NCI-H460 (cell line): ENCODE data around the gene NANP. TPM values are rescaled to one million over a fixed set of nuclear protein-coding genes. Genes with fewer than 3 reads are reported as not detected.
"Not testable (repeated sequence)": the region's sequence is repeated elsewhere in the genome, so short reads cannot be mapped to it uniquely, and the experiment has no call there.

Experiments used
- DNase-seq: peaks from one replicate; pipeline ENCODE4 v3.0.0-alpha.2; 2016; ENCODE audit warnings: low read depth; ENCODE audit errors: extremely low read depth
- total RNA-seq: library from RNA; depleted of rRNA; stranded (reverse); fragments of >200 nt; shearing (Covaris generic); gene quantifications from 2 replicates; pipeline ENCODE4 v1.2.3, GENCODE V29; 2014

NANP gene
- total RNA-seq, 1 experiment from 2014 or later = 14.7 TPM

DNA sequence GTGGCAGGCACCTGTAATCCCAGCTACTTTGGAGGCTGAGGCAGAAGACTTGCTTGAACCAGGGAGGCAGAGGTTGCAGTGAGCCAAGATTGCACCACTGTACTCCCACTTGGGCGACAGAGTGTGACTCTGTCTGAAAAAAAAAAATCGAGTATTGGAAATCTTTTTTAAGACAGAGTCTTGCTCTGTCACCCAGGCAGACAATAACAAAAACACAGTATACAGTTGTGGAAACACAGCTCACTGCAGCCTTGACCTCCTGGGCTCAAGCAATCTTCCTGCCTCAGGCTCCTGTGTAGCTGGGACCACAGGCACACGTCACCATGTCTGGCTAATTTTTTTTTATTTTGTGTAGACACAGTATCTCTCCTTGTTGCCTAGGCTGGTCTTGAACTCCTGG is 15.0 kb downstream of the NANP start:
- no peak for DNase-seq

DNA sequence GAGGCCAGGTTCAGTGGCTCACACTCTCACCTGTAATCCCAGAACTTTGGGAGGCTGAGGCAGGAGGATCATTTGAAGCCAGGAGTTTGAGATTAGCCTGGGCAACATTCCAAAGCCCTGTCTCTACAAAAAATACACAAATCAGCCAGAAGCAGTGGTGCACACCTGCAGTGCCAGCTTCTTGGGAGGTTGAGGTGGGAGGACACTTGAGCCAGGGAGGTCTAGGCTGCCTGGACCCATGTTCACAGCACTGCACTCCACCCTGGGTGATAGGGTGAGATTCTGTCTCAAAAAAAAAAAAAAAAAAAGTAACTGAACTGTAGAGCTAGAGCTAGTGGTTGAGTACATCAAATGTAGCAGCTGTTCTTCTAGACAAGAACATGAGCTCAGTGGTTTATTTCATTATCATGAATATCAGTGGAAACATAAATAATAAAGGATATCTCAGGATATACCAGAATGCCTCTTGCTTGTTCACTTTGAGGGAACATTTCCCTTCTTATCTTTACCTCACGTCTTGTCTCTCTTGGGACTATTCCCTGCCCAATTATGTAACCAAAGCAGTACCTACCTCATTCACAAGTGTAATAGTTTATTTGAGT is 17.6 kb downstream of the NANP start:
- no peak for DNase-seq

DNA sequence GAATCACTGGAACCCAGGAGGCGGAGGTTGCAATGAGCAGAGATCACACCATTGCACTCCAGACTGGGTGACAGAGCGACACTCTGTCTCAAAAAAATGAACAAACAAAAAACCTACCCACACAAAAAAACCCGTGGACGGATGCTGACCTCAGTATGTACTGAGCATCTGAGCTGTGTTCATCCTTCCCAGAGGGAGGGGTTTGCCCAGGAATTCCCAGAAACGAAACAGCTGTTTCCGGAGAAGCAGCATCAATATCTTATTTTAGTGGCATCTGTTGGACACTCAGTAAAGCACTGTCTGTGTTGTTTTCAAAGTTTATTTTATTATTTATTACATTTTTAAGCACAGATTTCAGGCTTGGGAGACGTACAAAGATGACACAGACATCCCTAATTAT is 18.7 kb downstream of the NANP start:
- no peak for DNase-seq

DNA sequence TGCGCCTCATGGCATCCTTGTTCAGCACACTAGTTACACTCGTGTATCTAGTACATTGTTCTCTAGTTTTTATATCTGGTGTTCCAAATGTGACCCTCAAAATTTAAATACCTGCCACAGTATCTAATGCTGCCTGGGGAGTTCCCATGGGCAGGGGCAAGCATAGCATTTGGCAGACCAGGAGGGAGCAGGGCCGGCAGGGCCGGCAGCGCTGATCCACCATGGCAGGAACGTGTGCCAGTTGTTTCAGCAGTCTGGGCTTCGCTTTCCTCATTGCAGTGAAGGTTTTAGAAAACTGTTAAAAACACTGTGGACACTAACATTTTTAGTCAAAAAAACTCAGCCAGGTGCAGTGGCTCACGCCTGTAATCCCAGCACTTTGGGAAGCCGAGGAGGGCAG is 19.2 kb downstream of the NANP start:
- DNase-seq = no peak

DNA sequence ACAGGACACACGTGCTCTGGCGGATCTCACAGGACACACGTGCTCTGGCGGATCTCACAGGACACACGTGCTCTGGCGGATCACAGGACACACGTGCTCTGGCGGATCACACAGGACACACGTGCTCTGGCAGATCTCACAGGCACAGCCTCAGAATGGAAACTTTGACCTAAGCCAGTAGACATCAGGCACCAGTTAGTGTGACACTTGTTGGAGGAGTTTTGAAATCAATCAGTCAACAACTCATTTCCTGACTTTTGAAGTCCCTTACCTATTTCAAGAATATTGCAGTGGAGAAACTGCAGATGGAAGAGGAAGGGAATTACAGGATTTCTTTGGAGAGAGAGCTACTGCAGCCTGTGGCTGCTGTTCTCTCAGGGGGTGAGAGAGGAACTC is 20.9 kb downstream of the NANP start:
- DNase-seq = not testable (repeated sequence)

DNA sequence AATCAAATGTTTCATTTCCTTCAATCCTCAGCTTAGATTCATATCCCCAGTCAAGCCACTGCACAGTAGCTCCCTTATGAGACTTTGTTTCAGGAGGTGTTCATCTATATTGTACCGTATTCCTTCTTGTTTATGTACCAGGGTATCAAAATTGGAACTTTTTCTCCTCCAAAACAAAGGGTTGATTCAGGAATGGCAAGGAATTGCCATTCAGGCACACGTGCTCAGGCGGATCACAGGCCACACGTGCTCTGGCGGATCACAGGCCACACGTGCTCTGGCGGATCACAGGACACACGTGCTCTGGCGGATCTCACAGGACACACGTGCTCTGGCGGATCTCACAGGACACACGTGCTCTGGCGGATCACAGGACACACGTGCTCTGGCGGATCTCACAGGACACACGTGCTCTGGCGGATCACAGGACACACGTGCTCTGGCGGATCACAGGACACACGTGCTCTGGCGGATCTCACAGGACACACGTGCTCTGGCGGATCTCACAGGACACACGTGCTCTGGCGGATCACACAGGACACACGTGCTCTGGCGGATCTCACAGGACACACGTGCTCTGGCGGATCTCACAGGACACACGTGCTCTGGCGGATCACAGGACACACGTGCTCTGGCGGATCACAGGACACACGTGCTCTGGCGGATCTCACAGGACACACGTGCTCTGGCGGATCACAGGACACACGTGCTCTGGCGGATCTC is 21.5 kb downstream of the NANP start:
- not testable (repeated sequence) for DNase-seq

DNA sequence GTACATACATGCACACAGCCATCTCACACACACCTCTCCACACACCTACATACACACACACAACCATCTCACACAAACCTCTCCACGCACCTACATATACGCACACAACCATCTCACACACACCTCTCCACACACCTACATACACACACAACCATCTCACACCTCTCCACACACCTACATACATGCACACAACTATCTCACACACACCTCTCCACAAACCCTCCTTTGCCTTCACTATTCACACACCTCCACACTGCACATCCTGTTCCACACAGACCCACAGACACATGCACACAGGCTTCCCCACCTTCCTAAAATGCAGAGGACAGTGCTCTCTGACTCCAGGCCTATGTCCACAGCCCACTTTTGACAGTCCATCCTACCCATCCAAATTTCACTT is 22.2 kb downstream of the NANP start:
- no peak for DNase-seq

DNA sequence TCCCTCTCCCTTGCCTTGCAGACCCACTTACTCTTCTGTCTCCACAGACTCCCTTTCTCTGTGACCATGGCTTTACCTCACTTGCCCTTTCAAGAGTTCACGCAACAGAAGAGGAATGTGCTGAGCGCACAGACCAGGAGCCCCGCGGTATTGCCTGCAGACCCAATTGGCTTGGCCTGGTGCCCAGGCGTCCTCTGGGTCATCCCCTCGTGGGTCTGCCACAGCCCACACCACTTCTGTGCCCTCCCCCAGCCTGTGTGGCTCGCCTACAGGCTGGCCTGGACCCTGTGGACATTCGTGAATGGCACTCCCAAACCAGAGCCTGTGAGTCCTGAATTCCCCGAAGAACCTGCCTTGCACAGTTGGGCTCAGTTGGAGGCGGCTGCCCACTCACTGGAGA is 23.2 kb downstream of the NANP start:
- no peak for DNase-seq

DNA sequence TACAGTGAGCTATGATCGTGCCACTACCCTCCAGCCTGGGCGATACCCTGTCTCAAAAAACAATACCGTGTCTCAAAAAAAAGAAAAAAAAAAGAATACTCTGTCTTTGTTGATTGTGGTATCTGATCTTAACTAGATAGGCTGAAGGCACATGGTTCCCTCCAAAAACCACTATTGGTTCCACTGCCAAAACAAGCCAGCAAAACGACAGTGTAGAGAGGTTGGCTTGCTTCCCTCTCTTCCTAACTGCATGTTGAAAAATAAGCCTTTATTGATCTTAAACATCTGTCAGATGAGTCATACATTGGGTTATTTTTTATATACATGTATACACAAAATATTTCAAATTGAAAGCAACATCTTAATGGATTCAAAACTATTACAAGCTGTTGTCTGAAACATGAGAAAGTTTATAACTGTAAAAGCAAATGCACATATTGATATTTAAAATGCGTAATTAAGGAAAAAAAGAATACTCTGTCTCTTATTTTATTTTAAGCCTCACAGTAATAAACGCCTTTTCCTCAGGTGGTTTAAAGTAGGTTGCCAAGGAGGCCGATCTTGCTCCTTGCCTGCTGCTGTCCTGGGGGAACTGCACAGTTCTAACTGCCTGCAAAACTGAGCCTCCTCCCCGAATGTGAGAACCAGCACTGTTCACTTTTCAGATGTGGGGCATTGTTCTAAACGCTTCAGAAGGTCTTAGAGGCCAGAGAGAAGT is 31.5 kb downstream of the NANP start:
- no peak for DNase-seq

DNA sequence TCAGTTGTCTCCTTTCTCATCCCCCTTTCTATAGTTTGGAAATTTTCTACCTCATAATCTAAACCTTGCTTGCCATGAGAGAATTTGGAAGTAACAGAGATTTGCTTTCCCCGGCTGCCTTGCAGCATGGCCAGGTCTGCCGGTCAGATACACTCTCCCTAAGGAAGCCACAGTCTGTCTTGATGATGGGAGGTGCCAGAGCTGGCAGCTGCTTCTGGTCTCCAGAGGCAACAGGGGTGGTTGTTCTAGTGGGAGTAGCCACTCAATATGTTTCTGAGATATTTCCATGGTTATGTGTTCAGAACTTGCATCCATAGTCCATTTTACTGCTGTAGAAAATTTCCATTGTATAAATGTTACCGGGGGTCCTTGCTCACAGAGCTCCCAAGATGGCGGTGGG is 33.0 kb downstream of the NANP start:
- not testable (repeated sequence) for DNase-seq

DNA sequence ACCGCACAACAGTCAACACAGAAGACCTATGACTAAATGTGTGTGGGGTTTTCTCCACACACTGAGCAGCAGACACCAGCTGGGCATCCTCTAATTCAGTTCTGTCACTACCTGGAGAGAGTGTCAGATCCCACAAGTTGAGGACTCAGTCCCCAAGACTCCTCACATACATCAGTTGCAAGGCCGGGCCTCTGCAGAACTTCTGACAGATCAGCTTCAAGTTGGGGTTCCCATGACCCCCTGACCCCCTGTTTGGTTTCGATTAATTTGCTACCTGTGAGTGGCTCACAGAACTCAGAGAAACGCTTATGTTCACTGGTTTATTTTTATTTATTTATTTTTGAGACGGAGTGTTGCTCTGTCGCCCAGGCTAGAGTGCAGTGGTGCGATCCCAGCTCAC is 35.3 kb downstream of the NANP start:
- DNase-seq = no peak

DNA sequence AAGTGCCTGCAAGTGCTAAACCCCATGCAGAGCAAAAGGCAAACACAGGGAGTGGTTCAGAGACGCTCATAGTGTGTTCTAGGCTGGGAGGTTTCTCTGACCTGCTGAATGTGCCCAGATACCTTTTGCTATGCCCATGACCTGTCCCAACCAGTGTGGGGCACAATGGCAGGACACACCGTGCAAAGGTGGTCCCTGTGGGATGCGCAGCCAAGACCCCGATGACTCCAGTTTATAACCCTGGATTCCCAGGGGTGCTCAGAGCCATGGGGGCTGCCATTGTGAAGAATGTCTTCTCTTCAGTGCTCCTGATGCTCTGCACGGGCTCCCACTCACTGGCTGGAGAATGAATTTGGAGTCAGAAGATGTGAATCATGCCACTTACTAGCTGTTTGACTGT is 36.3 kb downstream of the NANP start:
- DNase-seq = no peak

DNA sequence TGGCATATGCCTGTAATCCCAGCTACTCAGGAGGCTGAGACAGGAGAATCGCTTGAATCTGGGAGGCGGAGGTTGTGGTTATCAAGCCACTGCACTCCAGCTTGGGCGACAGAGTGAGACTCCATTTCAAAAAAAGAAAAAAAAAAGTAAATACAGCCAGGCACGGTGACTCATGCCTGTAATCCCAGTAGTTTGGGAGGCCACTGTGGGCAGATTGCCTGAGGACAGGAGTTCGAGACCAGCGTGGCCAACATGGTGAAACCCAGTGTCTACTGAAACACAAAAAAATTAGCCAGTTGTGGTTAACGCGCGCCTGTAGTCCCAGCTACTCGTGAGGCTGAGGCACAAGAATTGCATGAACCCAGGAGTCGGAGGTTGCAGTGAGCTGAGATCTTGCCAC is 36.9 kb downstream of the NANP start:
- DNase-seq = no peak

DNA sequence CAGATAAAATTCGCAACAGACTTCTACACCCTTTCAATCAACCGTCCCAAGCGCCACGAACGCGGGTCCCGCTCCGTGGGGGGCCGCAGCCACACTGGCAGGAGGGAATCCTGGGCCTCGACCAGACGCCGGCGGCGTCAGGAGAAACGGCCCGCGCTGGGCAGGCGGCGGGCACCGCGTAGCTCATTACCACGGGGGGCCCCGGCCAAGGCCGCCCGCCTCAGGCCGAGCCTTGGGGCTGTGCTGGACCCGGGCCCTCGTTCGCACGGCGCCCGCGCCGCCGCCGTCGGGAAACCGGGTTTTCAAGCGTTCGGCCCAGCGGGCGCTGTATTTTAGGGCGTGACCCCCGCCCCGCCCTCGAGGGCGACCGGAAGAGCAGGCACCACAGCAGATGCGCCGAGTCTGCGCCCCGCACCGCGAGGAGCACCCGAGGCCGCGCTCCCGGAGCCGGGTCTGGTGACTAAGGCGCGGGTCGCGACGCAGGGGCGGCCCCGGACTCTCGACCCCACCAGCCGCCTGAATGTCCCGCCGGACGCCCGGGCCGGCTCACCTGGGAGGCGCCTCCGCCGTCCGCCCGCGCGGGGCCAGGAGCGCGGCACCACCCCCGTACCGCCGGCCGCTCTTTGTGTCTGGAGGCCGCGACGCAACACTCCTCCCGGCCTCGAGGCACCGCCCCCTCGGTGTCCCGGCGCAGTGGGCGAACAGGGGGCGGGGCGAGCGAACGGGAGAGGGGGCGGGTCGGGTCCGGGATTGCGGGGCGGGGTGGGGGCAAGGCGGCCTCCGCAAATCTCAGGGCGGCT is 38.7 kb downstream of the NANP start, which contains the start of gene NINL:
Gene NINL, minus strand, starts transcription at position 627 of the 800 bp plus-strand sequence. CDS start 58,944 bp downstream, outside the sequence.
- peak; percentile 35 for DNase-seq

DNA sequence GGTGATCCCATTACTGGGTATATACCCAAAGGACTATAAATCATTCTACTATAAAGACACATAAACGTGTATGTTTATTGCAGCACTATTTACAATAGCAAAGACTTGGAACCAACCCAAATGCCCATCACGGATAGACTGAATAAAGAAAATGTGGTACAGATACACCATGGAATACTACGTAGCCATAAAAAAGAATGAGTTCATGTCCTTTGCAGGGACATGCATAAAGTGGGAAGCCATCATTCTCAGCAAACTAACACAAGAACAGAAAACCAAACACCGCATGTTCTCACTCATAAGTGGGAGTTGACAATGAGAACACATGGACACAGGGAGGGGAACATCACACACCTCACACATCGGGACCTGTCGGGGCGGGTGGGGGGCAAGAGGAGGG is 40.2 kb downstream of the NANP start:
- DNase-seq = not testable (repeated sequence)

DNA sequence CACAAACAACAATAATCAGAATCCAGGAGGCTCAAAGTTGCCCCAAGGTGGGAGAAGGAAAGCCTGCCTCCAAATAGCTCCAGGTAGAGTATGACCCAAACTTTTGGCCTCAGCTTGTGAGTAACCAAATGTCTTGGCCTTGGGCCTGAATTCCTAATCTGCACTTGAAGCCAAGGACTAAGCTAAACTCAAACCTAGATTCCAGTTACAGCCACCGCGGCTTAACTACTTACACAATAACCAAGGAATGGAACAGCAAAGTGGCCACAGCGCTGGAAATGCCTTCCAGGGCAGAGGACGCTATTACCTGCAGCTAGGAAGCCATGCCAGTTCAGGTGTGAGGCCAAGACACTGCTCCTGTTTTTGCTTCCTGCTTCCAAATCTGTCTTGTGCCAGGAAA is 43.1 kb downstream of the NANP start:
- no peak for DNase-seq

DNA sequence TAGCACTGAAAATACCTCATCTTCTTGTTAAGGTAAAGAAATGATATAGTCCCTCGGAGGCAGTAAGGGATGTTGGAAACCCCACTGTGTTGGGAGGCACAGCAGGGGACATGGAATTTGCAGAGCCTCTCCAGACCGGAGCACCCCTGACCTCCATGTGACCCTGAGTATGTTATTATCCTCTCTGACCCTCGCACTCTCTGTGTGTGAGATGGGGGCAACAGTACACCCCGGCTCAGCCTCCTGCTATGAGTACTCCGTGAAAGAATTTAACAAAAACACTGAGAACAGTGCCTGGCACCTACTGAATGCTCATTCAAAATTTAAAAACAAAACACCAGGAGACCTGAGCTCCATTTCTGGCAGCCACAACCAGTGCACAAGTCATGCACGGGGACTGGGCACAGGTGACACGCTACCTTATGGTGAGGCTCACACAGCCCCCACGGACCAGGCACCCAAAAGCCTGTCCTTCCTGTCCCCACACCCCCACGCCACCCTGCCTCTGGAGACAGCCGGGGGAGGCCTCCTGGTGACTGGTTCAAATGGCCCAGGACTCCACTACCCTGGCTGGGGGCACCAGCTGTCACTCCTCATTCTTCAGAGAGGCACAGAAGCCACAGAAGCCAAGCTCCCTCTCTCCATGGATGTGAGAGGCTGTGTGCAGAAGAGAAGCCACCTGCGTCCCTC is 44.6 kb downstream of the NANP start:
- no peak for DNase-seq

DNA sequence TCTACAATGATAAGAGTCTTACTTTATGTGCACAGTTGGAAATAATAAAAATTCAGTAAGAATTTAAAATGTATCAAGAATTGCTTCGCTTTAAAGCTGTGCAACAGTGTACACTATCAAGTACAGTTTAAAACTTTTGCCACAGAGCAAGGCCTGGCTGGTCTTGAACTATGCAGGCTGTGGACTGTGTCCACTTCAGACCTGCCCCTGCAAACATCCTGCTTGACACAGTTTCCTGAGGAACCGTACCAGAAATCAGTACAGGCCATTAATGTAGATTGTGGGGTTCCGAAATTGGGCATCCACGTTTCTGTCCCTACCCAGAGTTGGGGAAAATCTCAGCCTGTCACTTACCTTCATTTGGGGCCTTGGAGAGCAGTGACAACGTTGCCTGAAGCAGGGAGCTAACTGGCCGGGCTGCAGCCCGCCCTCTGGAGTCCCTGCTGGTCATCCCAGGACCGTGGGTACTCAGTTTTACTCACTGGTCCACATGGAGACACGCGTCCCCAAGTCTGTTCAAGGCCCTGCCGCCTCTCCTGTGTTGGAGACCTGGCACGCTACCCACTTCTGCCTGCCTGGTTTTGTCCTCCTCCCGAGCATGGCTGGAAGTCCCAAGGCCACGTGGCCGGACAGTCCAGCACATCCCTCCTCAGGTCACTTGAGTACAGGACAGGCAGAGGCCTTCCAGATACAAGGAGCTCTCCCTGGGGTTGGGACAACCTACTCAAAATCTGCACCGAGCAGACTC is 46.9 kb downstream of the NANP start:
- no peak for DNase-seq

DNA sequence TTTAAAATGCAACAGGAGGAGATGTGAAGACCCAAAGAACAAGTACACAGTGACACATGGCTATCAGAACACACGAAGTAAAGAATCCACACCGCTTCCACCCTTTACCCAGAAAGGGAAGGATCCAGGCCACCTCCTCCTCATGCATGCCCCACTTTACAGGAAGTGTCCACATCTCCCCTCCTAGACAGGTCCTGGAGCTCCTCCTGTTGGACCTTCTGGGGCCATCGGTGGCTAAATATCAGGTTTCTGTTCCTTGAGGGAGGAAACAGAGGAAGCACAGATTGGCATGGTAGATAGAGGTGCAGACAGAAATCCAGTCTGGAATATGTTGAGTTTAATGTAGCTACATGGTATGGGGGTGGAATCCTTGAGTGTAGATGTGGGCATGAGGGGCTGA is 49.4 kb downstream of the NANP start:
- no peak for DNase-seq
